HAP-1 (cell line): Measurements from ENCODE around the gene EXOC3L2.
"Not testable (repeated sequence)": the region's sequence is repeated elsewhere in the genome, so short reads cannot be mapped to it uniquely, and the experiment has no call there.

ENCODE experiments used
- DNase-seq, 2 experiments: peaks; one replicate each; pipeline ENCODE4 v3.0.0-alpha.2; 2016 to 2020; ENCODE audit warnings: low spot score in 2 of 2
- H3K27me3 ChIP-seq: fragments of 250-450 bp; sonication (Bioruptor Pico); 2 replicates; pipeline ENCODE4 v1.5.1; 2020; ENCODE audit warnings: low read depth, mild to moderate bottlenecking, moderate library complexity
- H3K36me3 ChIP-seq: fragments of 250-450 bp; sonication (Bioruptor Pico); replicated peaks from 2 replicates; pipeline ENCODE4 v1.5.1; 2020; ENCODE audit warnings: mild to moderate bottlenecking
- H3K4me1 ChIP-seq: fragments of 250-450 bp; sonication (Bioruptor Pico); 2 replicates; pipeline ENCODE4 v1.5.1; 2020; ENCODE audit warnings: mild to moderate bottlenecking
- H3K4me3 ChIP-seq: fragments of 250-450 bp; sonication (Bioruptor Pico); 2 replicates; pipeline ENCODE4 v1.5.1; 2020; ENCODE audit warnings: mild to moderate bottlenecking, moderate library complexity
- H3K9me3 ChIP-seq: fragments of 250-450 bp; sonication (Bioruptor Pico); 2 replicates; pipeline ENCODE4 v1.5.1; 2020; ENCODE audit warnings: mild to moderate bottlenecking, moderate library complexity
- in situ Hi-C: fragments of 300-500 bp; cut with MboI; formaldehyde crosslinking; loops from 3 replicates; pipeline ENCODE4 v1.14.3; 2020; ENCODE audit warnings: low sequenced_read_pairs, inconsistent platforms, mixed read lengths

The EXOC3L2 gene

GRCh38 chr19:45250832-45251451 is 5.7 kb upstream of the EXOC3L2 start, which contains the start of gene MARK4:
Gene MARK4, plus strand, starts transcription at chr19:45251271. Its CDS starts 318 bp downstream, at chr19:45251589.
- peak; percentile 45 to 72 for DNase-seq

GRCh38 chr19:45250216-45250831 is 5.1 kb upstream of the EXOC3L2 start:
- Histone ChIP-seq H3K4me1 (peaks cover 5% of the 10 kb centered on the region), H3K9me3 (no peaks in the 10 kb centered on the region), H3K27me3 (no peaks in the 10 kb centered on the region), H3K36me3 (no peaks in the 10 kb centered on the region), H3K4me3 (peak overlapping the region; percentile 41)
- in situ Hi-C loops: no loop called here
- no peak for DNase-seq

More at GRCh38 chr19:45250832-45251451, 5.7 kb upstream of the EXOC3L2 start, which contains the start of gene MARK4:
- Histone ChIP-seq H3K4me3 (peak within 1 kb of the TSS; percentile 68), H3K27me3 (no peaks in the 10 kb centered on the region), H3K9me3 (no peaks in the 10 kb centered on the region), H3K36me3 (no peaks in the 10 kb centered on the region), H3K4me1 (peaks cover 5% of the 10 kb centered on the region)
- in situ Hi-C loops: no loop called here

GRCh38 chr19:45249261-45250033 is 4.2 kb upstream of the EXOC3L2 start:
- no peak overlapping the region for H3K4me3 ChIP-seq
- no peaks in the 10 kb centered on the region for H3K36me3 ChIP-seq
- H3K9me3 ChIP-seq: no peaks in the 10 kb centered on the region
- in situ Hi-C loops: no loop called here
- no peaks in the 10 kb centered on the region for H3K27me3 ChIP-seq
- DNase-seq: no peak
- peaks cover 5% of the 10 kb centered on the region for H3K4me1 ChIP-seq

- Histone ChIP-seq H3K4me1 (peaks cover 3% of the 10 kb centered on the region), H3K9me3 (no peaks in the 10 kb centered on the region), H3K27me3 (no peaks in the 10 kb centered on the region), H3K4me3 (no peak overlapping the region), H3K36me3 (no peaks in the 10 kb centered on the region)
- DNase-seq: no peak
- in situ Hi-C loops: no loop called here
Observed at GRCh38 chr19:45247136-45247535, 1.9 kb upstream of the EXOC3L2 start.

- H3K36me3 ChIP-seq: no peaks in the 10 kb centered on the region
- H3K9me3 ChIP-seq: no peaks in the 10 kb centered on the region
- peaks cover 3% of the 10 kb centered on the region for H3K4me1 ChIP-seq
- in situ Hi-C loops: no loop called here
- H3K4me3 ChIP-seq: no peak overlapping the region
- H3K27me3 ChIP-seq: no peaks in the 10 kb centered on the region
- no peak for DNase-seq
Observed at GRCh38 chr19:45245826-45246225, 619 bp upstream of the EXOC3L2 start.

- no peak for DNase-seq
Observed at GRCh38 chr19:45244133-45244794, 943 bp downstream of the EXOC3L2 start.

GRCh38 chr19:45243144-45243732 is 2.0 kb downstream of the EXOC3L2 start:
- in situ Hi-C loops: no loop called here
- no peaks in the 10 kb centered on the region for H3K27me3 ChIP-seq
- DNase-seq: no peak

More at GRCh38 chr19:45244133-45244794, 943 bp downstream of the EXOC3L2 start:
- Histone ChIP-seq H3K9me3 (no peaks in the 10 kb centered on the region), H3K36me3 (no peaks in the 10 kb centered on the region), H3K4me3 (no peak overlapping the region), H3K4me1 (no peaks in the 10 kb centered on the region), H3K27me3 (no peaks in the 10 kb centered on the region)
- in situ Hi-C loops: no loop called here

GRCh38 chr19:45238556-45238955 is 6.7 kb downstream of the EXOC3L2 start:
- no peaks in the 10 kb centered on the region for H3K9me3 ChIP-seq
- H3K36me3 ChIP-seq: no peaks in the 10 kb centered on the region
- DNase-seq: no peak
- H3K4me1 ChIP-seq: no peaks in the 10 kb centered on the region
- no peaks in the 10 kb centered on the region for H3K27me3 ChIP-seq
- in situ Hi-C loops: no loop called here
- no peak overlapping the region for H3K4me3 ChIP-seq

More at GRCh38 chr19:45243144-45243732, 2.0 kb downstream of the EXOC3L2 start:
- H3K4me3 ChIP-seq: no peak overlapping the region
- no peaks in the 10 kb centered on the region for H3K9me3 ChIP-seq
- H3K36me3 ChIP-seq: no peaks in the 10 kb centered on the region
- no peaks in the 10 kb centered on the region for H3K4me1 ChIP-seq

- Histone ChIP-seq H3K4me1 (no peaks in the 10 kb centered on the region), H3K4me3 (no peak overlapping the region), H3K9me3 (no peaks in the 10 kb centered on the region), H3K27me3 (no peaks in the 10 kb centered on the region), H3K36me3 (no peaks in the 10 kb centered on the region)
- in situ Hi-C loops: no loop called here
- DNase-seq: no peak
Observed at GRCh38 chr19:45235485-45235884, 9.7 kb downstream of the EXOC3L2 start.

GRCh38 chr19:45234089-45234869 is 10.9 kb downstream of the EXOC3L2 start:
- no peaks in the 10 kb centered on the region for H3K36me3 ChIP-seq
- H3K9me3 ChIP-seq: no peaks in the 10 kb centered on the region
- H3K27me3 ChIP-seq: no peaks in the 10 kb centered on the region
- no peaks in the 10 kb centered on the region for H3K4me1 ChIP-seq
- H3K4me3 ChIP-seq: no peak overlapping the region
- in situ Hi-C loops: no loop called here
- no peak for DNase-seq

- no peak overlapping the region for H3K4me3 ChIP-seq
- DNase-seq: no peak
- no peaks in the 10 kb centered on the region for H3K36me3 ChIP-seq
- no peaks in the 10 kb centered on the region for H3K9me3 ChIP-seq
- in situ Hi-C loops: no loop called here
- no peaks in the 10 kb centered on the region for H3K27me3 ChIP-seq
- H3K4me1 ChIP-seq: no peaks in the 10 kb centered on the region
Observed at GRCh38 chr19:45231891-45232290, 13.3 kb downstream of the EXOC3L2 start.

GRCh38 chr19:45229056-45229455 is 16.2 kb downstream of the EXOC3L2 start:
- H3K36me3 ChIP-seq, DNase-seq, H3K4me1 ChIP-seq, H3K27me3 ChIP-seq, in situ Hi-C loops, H3K9me3 ChIP-seq, H3K4me3 ChIP-seq: not testable (repeated sequence)

- Histone ChIP-seq H3K27me3 (no peaks in the 10 kb centered on the region), H3K4me1 (no peaks in the 10 kb centered on the region), H3K4me3 (no peak overlapping the region), H3K36me3 (no peaks in the 10 kb centered on the region), H3K9me3 (no peaks in the 10 kb centered on the region)
- in situ Hi-C loops: no loop called here
- DNase-seq: no peak
Observed at GRCh38 chr19:45224645-45225044, 20.6 kb downstream of the EXOC3L2 start.
